Subcutaneous abdominal adipose tissue (tissue), 5 donors: ENCODE data around the gene GRM7.

Experiments used
- H3K27ac ChIP-seq: one replicate; pipeline ENCODE4 v1.7.0; 2013; ENCODE audit warnings: low read depth, mild to moderate bottlenecking, inconsistent platforms, low read length, moderate library complexity
- H3K27me3 ChIP-seq, 5 donors: one replicate each; pipeline ENCODE4 v1.7.0; 2013; ENCODE audit warnings: low read length in 5 of 5, inconsistent platforms in 1 of 5; ENCODE audit not compliant: control insufficient read depth in 5 of 5, insufficient read depth in 4 of 5
- H3K36me3 ChIP-seq, 5 donors: one replicate each; pipeline ENCODE4 v1.7.0; 2013; ENCODE audit warnings: low read length in 5 of 5; ENCODE audit not compliant: control insufficient read depth in 5 of 5, insufficient read depth in 5 of 5
- H3K4me1 ChIP-seq, 5 donors: one replicate each; pipeline ENCODE4 v1.7.0; 2013; ENCODE audit warnings: low read length in 5 of 5, mild to moderate bottlenecking in 3 of 5, moderate library complexity in 1 of 5; ENCODE audit not compliant: control insufficient read depth in 5 of 5, insufficient read depth in 5 of 5
- H3K4me3 ChIP-seq, 5 donors: one replicate each; pipeline ENCODE4 v1.7.0; 2013; ENCODE audit warnings: low read length in 5 of 5, low read depth in 1 of 5
- H3K9ac ChIP-seq, 5 donors: one replicate each; pipeline ENCODE4 v1.7.0; 2013; ENCODE audit warnings: low read length in 5 of 5, mild to moderate bottlenecking in 4 of 5, moderate library complexity in 3 of 5
- H3K9me3 ChIP-seq, 5 donors: one replicate each; pipeline ENCODE4 v1.7.0; 2013; ENCODE audit warnings: low read length in 5 of 5; ENCODE audit not compliant: control insufficient read depth in 5 of 5
- donor health status: healthy.
- donor health status: healthy.
- donor health status: healthy.
- donor health status: healthy.
- donor health status: healthy.

Gene GRM7

DNA sequence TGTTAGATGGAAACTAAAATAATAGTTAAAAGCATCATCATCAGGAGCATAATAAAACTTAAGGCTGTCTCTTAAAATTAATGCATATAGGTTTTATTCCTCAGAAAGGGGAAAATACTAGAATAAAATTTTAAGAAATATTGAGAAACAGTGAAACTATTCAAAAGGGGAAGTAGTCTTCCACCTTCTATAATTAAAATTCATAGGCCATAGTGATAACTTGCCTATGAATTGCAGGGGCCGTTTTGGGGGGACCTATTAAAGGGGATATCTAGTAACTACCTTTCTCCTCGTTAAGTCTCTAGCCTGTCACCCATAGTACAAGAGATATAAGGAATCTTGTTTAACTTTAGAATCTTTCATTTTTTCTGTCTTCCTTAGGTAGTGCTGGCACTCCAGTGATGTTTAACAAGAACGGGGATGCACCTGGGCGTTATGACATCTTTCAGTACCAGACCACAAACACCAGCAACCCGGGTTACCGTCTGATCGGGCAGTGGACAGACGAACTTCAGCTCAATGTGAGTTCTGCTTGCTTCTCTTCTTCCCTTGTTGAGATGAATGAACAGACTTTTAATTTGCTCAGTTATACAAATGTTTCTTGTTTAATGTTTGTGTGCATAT lies 600.4 kb downstream of the GRM7 start:
- no peak overlapping the region for H3K4me3 ChIP-seq
- no peaks in the 10 kb centered on the region for H3K9me3 ChIP-seq
- no peaks in the 10 kb centered on the region for H3K4me1 ChIP-seq
- no peaks in the 10 kb centered on the region for H3K27me3 ChIP-seq
- no peak overlapping the region for H3K27ac ChIP-seq
- H3K9ac ChIP-seq = no peak overlapping the region
- H3K36me3 ChIP-seq = no peaks in the 10 kb centered on the region

- Histone ChIP-seq H3K9ac (no peak overlapping the region), H3K4me1 (no peaks in the 10 kb centered on the region), H3K4me3 (no peak overlapping the region), H3K9me3 (no peaks in the 10 kb centered on the region), H3K27ac (no peak overlapping the region), H3K36me3 (no peaks in the 10 kb centered on the region), H3K27me3 (no peaks in the 10 kb centered on the region)
These were observed 609.0 kb downstream of the GRM7 start for GRCh38 chr3:7469866-7470265.

- no peaks in the 10 kb centered on the region for H3K36me3 ChIP-seq
- H3K9me3 ChIP-seq = no peaks in the 10 kb centered on the region
- no peak overlapping the region for H3K9ac ChIP-seq
- H3K4me1 ChIP-seq = no peaks in the 10 kb centered on the region
- no peak overlapping the region for H3K27ac ChIP-seq
- no peaks in the 10 kb centered on the region for H3K27me3 ChIP-seq
- H3K4me3 ChIP-seq = no peak overlapping the region
These were observed 623.7 kb downstream of the GRM7 start for GRCh38 chr3:7484636-7485035.

DNA sequence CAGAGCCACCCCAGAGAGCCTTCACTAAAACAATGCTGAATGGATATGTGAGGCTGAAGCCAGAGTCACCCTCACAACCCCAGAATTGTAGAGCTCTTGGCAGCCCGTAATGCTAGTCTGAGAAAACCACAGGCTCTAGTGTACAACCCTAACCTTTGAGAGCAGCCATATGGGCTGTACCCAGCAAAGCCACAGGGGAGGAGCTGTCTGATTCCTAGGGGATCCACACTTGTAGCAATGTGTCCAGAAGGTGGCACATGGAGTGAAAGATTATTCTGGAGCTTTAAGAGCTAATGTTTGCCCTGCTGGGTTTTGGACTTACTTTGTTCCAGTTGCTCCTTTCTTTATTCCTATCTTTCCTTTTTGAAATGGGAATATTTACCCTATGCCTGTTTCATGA lies 626.8 kb downstream of the GRM7 start:
- no peaks in the 10 kb centered on the region for H3K9me3 ChIP-seq
- no peak overlapping the region for H3K9ac ChIP-seq
- no peak overlapping the region for H3K27ac ChIP-seq
- no peaks in the 10 kb centered on the region for H3K27me3 ChIP-seq
- no peaks in the 10 kb centered on the region for H3K4me1 ChIP-seq
- H3K36me3 ChIP-seq = no peaks in the 10 kb centered on the region
- H3K4me3 ChIP-seq = no peak overlapping the region

DNA sequence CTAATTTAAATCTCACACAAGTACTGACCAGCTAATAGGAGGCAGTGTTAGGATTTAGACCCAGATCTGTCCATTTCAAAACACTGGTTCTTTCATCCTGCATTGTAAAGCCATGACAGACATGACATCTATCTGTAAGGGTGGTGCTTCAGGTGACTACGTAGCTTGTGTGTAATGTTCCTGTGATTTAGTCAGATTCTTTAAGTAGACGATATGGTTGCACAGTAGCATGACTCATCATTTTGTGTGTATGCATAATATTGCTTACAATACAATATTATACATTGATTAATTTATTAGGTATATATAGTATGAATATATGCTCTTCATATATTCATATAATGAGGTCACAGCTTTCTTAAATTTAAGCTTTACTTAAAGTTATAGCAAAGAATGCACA lies 628.5 kb downstream of the GRM7 start:
- H3K36me3 ChIP-seq = no peaks in the 10 kb centered on the region
- H3K4me1 ChIP-seq = no peaks in the 10 kb centered on the region
- H3K27ac ChIP-seq = no peak overlapping the region
- H3K9me3 ChIP-seq = peaks cover 0 to 5% (median 3%) of the 10 kb centered on the region in 5 donors
- no peak overlapping the region for H3K9ac ChIP-seq
- H3K27me3 ChIP-seq = no peaks in the 10 kb centered on the region
- no peak overlapping the region for H3K4me3 ChIP-seq

- Histone ChIP-seq H3K27ac (no peak overlapping the region), H3K36me3 (no peaks in the 10 kb centered on the region), H3K4me1 (no peaks in the 10 kb centered on the region), H3K4me3 (no peak overlapping the region), H3K9ac (no peak overlapping the region), H3K9me3 (peaks cover 0 to 6% (median 5%) of the 10 kb centered on the region in 5 donors), H3K27me3 (no peaks in the 10 kb centered on the region)
These were observed 637.8 kb downstream of the GRM7 start for GRCh38 chr3:7498715-7499114.

GRCh38 chr3:7503431-7503830 lies 642.5 kb downstream of the GRM7 start:
- no peaks in the 10 kb centered on the region for H3K36me3 ChIP-seq
- no peak overlapping the region for H3K9ac ChIP-seq
- peaks cover 0 to 10% (median 4%) of the 10 kb centered on the region in 5 donors for H3K4me1 ChIP-seq
- H3K4me3 ChIP-seq = no peak overlapping the region
- no peak overlapping the region for H3K27ac ChIP-seq
- no peaks in the 10 kb centered on the region for H3K27me3 ChIP-seq
- no peaks in the 10 kb centered on the region for H3K9me3 ChIP-seq

DNA sequence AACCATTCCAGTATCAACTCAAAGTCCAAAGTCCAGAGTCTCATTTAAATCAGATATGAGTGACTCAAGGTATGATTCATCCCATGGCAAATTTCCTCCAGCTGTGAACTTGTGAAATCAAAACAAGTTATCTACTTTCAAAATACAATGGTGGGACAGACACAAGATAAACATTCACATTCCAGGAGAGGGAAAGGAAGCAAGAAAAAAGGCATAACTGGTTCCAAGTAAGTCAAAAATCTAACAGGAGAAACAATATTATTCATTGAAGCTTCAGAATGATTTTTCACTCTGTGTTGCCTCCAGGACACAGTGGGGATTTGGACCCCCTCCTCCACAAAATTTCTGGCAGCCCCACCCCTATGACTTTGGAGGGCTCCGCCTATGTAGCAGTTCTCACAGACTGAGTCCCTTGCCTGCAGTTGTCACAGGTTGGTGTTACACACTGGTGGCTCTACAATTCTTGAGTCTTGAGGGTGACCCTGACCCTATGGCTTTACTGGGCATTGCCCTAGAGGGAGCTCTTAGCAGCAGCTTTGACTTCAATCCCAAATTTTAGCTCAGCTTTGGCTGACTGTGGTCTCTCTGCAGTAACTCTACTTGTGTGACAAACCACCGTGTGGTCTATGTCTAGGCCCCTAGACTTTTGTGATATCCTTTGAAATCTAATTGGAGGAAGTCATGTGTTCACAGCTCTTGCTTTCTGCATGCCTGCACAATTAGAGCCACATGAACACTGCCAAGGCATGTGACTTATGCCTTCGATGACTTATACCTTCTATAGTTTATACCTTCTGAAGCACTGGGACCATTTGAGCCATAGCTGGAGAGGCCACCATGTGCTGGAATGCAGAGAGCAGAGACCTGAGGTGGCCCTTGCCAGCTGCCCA lies 644.2 kb downstream of the GRM7 start:
- H3K4me3 ChIP-seq = no peak overlapping the region
- no peaks in the 10 kb centered on the region for H3K9me3 ChIP-seq
- no peaks in the 10 kb centered on the region for H3K36me3 ChIP-seq
- no peak overlapping the region for H3K9ac ChIP-seq
- H3K27ac ChIP-seq = no peak overlapping the region
- H3K4me1 ChIP-seq = peaks cover 0 to 10% (median 5%) of the 10 kb centered on the region in 5 donors
- H3K27me3 ChIP-seq = no peaks in the 10 kb centered on the region

- Histone ChIP-seq H3K4me3 (no peak overlapping the region), H3K27ac (no peak overlapping the region), H3K9ac (no peak overlapping the region), H3K4me1 (peaks cover 0 to 10% (median 5%) of the 10 kb centered on the region in 5 donors), H3K36me3 (no peaks in the 10 kb centered on the region), H3K27me3 (no peaks in the 10 kb centered on the region), H3K9me3 (no peaks in the 10 kb centered on the region)
These were observed 645.8 kb downstream of the GRM7 start for GRCh38 chr3:7506606-7507180.

DNA sequence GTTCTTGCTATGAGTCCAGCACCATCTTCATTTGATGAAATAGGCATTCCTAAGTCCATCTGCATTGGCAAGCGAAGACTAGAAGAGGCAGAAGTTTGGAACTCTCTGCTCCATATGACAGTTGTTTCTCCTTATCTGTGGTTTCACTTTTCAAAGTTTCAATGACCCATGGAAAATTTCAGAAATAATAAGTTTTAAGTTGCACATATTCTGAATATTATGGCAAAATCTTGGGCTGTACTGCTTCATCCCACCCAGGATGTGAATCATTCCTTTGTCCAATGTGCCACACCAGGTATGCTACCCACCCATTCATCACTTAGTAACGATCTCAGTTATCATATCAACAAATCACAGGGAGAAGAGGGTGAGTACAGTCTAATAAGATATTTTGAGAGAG lies 647.9 kb downstream of the GRM7 start:
- no peak overlapping the region for H3K27ac ChIP-seq
- H3K9ac ChIP-seq = no peak overlapping the region
- no peaks in the 10 kb centered on the region for H3K36me3 ChIP-seq

More for the DNA sequence above, 647.9 kb downstream of the GRM7 start:
- no peaks in the 10 kb centered on the region for H3K27me3 ChIP-seq
- no peak overlapping the region for H3K4me3 ChIP-seq
- H3K9me3 ChIP-seq = no peaks in the 10 kb centered on the region
- H3K4me1 ChIP-seq = peaks cover 0 to 10% (median 5%) of the 10 kb centered on the region in 5 donors
